GM12878 (cell line): Measurements from ENCODE around the gene GAS6. TPM values are rescaled to one million over a fixed set of nuclear protein-coding genes. Genes with fewer than 3 reads are reported as not detected.

ENCODE experiments used
- ATAC-seq: fragments of 200-7000 bp; cut with Tn5 transposase; 3 replicates; pipeline ENCODE4 v1.9.1; 2020; ENCODE audit warnings: mild to moderate bottlenecking, moderate library complexity
- BruUV-seq: library from RNA; stranded (reverse); fragments of 400-500 nt; replicated peaks from 2 replicates; lab custom pipeline; 2021; lab: Mats Ljungman, UMichigan
- CTCF ChIA-PET: fragments of 300-600 bp; sonication (Branson Sonifier 250); formaldehyde crosslinking; extraction: SDS; loops from one replicate; lab custom pipeline; 2021; ENCODE audit warnings: inconsistent platforms; lab: Yijun Ruan, JAX
- POLR2A ChIA-PET: fragments of 350-600 bp; formaldehyde crosslinking; extraction: SDS; loops from one replicate; lab custom pipeline; 2021; ENCODE audit warnings: inconsistent platforms; lab: Charles Lee
- RAD21 ChIA-PET: fragments of 300-600 bp; sonication (Branson Sonifier 250); formaldehyde crosslinking; loops from one replicate; lab custom pipeline; 2023; ENCODE audit warnings: antibody characterized with exemption; ENCODE audit not compliant: unreplicated experiment; lab: Charles Lee
- SMC1A ChIA-PET: fragments of 300-600 bp; sonication (Branson Sonifier 250); formaldehyde crosslinking; loops from one replicate; lab custom pipeline; 2023; ENCODE audit not compliant: unreplicated experiment, uncharacterized antibody; lab: Charles Lee
- DNase-seq: peaks from one replicate; pipeline ENCODE4 v3.0.0-alpha.2; 2011; ENCODE audit warnings: low read depth, low spot score
- FAIRE-seq: peaks from 3 replicates; lab custom pipeline; 2011; peaks lifted over from hg19 to GRCh38; lab: Jason Lieb, UNC
- H2AFZ ChIP-seq: 2 replicates; pipeline ENCODE4 v1.6.0; 2011; ENCODE audit warnings: low read depth, low read length, control low read depth; ENCODE audit not compliant: control insufficient read depth
- H3K27ac ChIP-seq: 2 replicates; pipeline ENCODE4 v1.5.1; 2011; ENCODE audit warnings: control low read depth; ENCODE audit not compliant: control insufficient read depth, insufficient read depth
- H3K27me3 ChIP-seq, 2 experiments: replicated peaks in 1 of 2; 2 replicates each; pipeline versions ENCODE4 v1.6.0 to v1.6.1; 2011; ENCODE audit warnings: low read length in 1 of 2; ENCODE audit not compliant: control insufficient read depth in 2 of 2, insufficient read depth in 2 of 2
- H3K36me3 ChIP-seq, 2 experiments: 2 replicates each; pipeline ENCODE4 v1.5.1; 2011; ENCODE audit warnings: low read length in 1 of 2; ENCODE audit not compliant: control insufficient read depth in 2 of 2, insufficient read depth in 2 of 2
- H3K4me1 ChIP-seq: 2 replicates; pipeline ENCODE4 v1.6.1; 2011; ENCODE audit warnings: mild to moderate bottlenecking, low read length, moderate library complexity, mixed read lengths; ENCODE audit not compliant: control insufficient read depth, insufficient read depth
- H3K4me2 ChIP-seq: 2 replicates; pipeline ENCODE4 v1.6.0; 2011; ENCODE audit warnings: control low read depth; ENCODE audit not compliant: control insufficient read depth, insufficient read depth
- H3K4me3 ChIP-seq: fragments of 200-600 bp; sonication (generic); 2 replicates; pipeline ENCODE4 v1.5.1; 2016
- H3K79me2 ChIP-seq: 2 replicates; pipeline ENCODE4 v1.6.0; 2011; ENCODE audit warnings: low read length; ENCODE audit not compliant: control insufficient read depth, insufficient read depth
- H3K9ac ChIP-seq: 2 replicates; pipeline ENCODE4 v1.8.0; 2011; ENCODE audit warnings: low read length, control low read depth, mixed read lengths; ENCODE audit not compliant: control insufficient read depth, insufficient read depth
- H3K9me3 ChIP-seq: replicated peaks from 3 replicates; pipeline ENCODE4 v1.5.1; 2011; ENCODE audit warnings: mild to moderate bottlenecking, low read length; ENCODE audit not compliant: control insufficient read depth, insufficient read depth
- H4K20me1 ChIP-seq: 2 replicates; pipeline ENCODE4 v1.6.0; 2011; ENCODE audit not compliant: control insufficient read depth, insufficient read depth
- BRCA1 ChIP-seq: IDR thresholded peaks from 2 replicates; pipeline ENCODE4 v1.6.1; 2011; ENCODE audit warnings: low read depth, low read length, improper control_type of control experiment
- EP300 ChIP-seq, 2 experiments: fragments of 150-350 bp in 1 of 2; IDR thresholded peaks; 2 replicates each; pipeline ENCODE4 v1.6.1; 2011 to 2012; ENCODE audit warnings: low read depth in 2 of 2, low read length in 2 of 2, borderline replicate concordance in 1 of 2, improper control_type of control experiment in 1 of 2, inconsistent platforms in 1 of 2; ENCODE audit not compliant: control insufficient read depth in 1 of 2
- HDAC6 ChIP-seq: fragments of 200-600 bp; sonication (generic); IDR thresholded peaks from one replicate; pipeline ENCODE4 v1.8.0; 2017; ENCODE audit warnings: antibody characterized with exemption; ENCODE audit not compliant: unreplicated experiment
- IRF4 ChIP-seq: IDR thresholded peaks from 2 replicates; pipeline ENCODE4 v1.6.1; 2011; ENCODE audit warnings: low read depth, low read length
- NR2F1 ChIP-seq: fragments of 450-650 bp; conservative IDR thresholded peaks from 2 replicates; pipeline ENCODE4 v1.6.1; 2017; ENCODE audit warnings: mild to moderate bottlenecking
- SPI1 ChIP-seq: IDR thresholded peaks from 2 replicates; pipeline ENCODE4 v1.6.1; 2011; ENCODE audit warnings: low read depth, mild to moderate bottlenecking, low read length, moderate library complexity, borderline replicate concordance; ENCODE audit not compliant: insufficient read depth
- TBL1XR1 ChIP-seq: IDR thresholded peaks from 2 replicates; pipeline ENCODE4 v1.6.1; 2012; ENCODE audit warnings: low read depth, low read length, improper control_type of control experiment
- ZZZ3 ChIP-seq: IDR thresholded peaks from 2 replicates; pipeline ENCODE4 v1.6.1; 2011; ENCODE audit warnings: low read depth; ENCODE audit not compliant: control insufficient read depth, insufficient read length
- WGBS: methylation state at CpG from one replicate; pipeline ENCODE4 v1.1.6; 2016; ENCODE audit warnings: low lambda C conversion rate; ENCODE audit not compliant: insufficient replicate concordance, insufficient coverage; ENCODE audit errors: missing lambda C conversion rate; 5-methylcytosine and 5-hydroxymethylcytosine counted together
- in situ Hi-C: fragments of 300-500 bp; cut with MboI; formaldehyde crosslinking; loops from 9 replicates; pipeline ENCODE4 v1.14.3; 2018; ENCODE audit warnings: mixed read lengths
- intact Hi-C: fragments of 100-400 bp; cut with micrococcal nuclease; formaldehyde crosslinking; loops from one replicate; pipeline ENCODE4 v1.14.2; 2022; ENCODE audit not compliant: unreplicated experiment
- polyA plus RNA-seq, 11 experiments: library from polyadenylated mRNA; depleted of rRNA in 4 of 11; unstranded in 6 of 11; stranded (reverse) in 5 of 11; fragments of >200 nt; fragmentation: Nextera tagmentation in 4 of 11; fragmentation: Illumina TruSeq in 1 of 11; extraction: Ambion mirVana in 4 of 11; extraction: Trizol in 1 of 11; gene quantifications; 1 replicate in 1 of 11; 2 replicates in 10 of 11; pipeline versions ENCODE4 v1.2.1 to v1.2.3, GENCODE V29; 2011 to 2016; ENCODE audit warnings: inconsistent platforms in 2 of 11, missing spikeins in 2 of 11, low read depth in 1 of 11
- total RNA-seq, 4 experiments: library from RNA; depleted of rRNA in 3 of 4; stranded (reverse); fragments of >200 nt in 3 of 4; fragmentation: Illumina TruSeq in 1 of 4; extraction: Trizol in 1 of 4; gene quantifications; 2 replicates each; pipeline versions ENCODE4 v1.2.1 to v1.2.3, GENCODE V29; 2013 to 2021
- TF ChIP-seq, protein P1 (sequence below): IDR thresholded peaks from 2 replicates; pipeline ENCODE4 v1.6.1; 2012; ENCODE audit warnings: mild to moderate bottlenecking, low read depth, low read length
- TF ChIP-seq, protein P2 (sequence below): fragments of 450-650 bp; conservative IDR thresholded peaks from 2 replicates; pipeline ENCODE4 v1.6.1; 2017; ENCODE audit warnings: mild to moderate bottlenecking, moderate library complexity
- TF ChIP-seq, protein P3 (sequence below): IDR thresholded peaks from 2 replicates; pipeline ENCODE4 v1.6.1; 2012; ENCODE audit warnings: low read depth, low read length, improper control_type of control experiment
- TF ChIP-seq, protein P4 (sequence below): fragments of 450-650 bp; IDR thresholded peaks from 2 replicates; pipeline ENCODE4 v1.6.1; 2018; ENCODE audit warnings: borderline replicate concordance, mild to moderate bottlenecking; ENCODE audit not compliant: partially characterized antibody
- TF ChIP-seq, protein P5 (sequence below): fragments of 450-650 bp; IDR thresholded peaks from 2 replicates; pipeline ENCODE4 v1.6.1; 2014; ENCODE audit warnings: mild to moderate bottlenecking

Gene GAS6
- total and polyA plus RNA-seq, 10 of the 15 experiments (the other 5 are each of a cell fraction or from before 2014, with no cell fraction given) = 0.03 to 0.59 (median 0.10) TPM; not detected in 2

DNA sequence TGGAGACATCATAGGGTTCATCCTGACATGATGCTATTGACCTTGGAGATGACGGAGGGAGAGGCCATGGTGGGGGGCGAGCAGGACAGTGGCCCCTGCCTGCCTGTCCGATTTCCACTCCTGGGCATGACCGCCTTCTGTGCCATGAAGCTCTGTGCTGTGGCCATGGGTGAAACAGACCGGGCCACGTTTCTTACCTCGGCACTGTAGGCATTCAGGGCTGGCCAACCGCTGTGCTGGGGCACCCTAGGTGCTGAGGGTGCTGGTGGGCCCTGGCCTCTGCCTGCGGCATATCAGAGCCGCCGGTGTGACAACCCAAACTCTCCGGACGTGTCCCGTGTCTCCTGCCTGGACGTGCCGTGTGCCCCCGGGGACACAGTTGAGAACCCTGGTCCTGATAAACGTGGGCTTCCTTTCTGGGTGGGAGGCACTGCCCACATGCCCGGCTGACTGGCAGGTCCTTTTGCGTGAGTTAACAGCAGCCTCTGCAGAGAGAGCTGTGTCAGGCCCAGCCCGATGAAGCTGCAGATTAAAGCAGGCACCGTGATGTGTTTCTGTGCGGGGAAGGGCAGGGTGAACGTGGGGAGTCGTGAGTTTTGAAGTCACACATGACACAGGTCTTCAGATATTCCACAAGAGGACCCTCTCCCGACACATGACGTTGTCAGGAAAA is 58.3 kb downstream of the GAS6 start:
- Histone ChIP-seq H3K79me2 (no peaks in the 10 kb centered on the region), H3K9me3 (peaks cover 7% of the 10 kb centered on the region; the same call in 2 of the 3 replicates), H4K20me1 (no peaks in the 10 kb centered on the region), H3K4me1 (no peaks in the 10 kb centered on the region), H3K9ac (no peak overlapping the region), H3K36me3 (no peaks in the 10 kb centered on the region), H2AFZ (no peak overlapping the region), H3K4me3 (no peak overlapping the region), H3K4me2 (no peak overlapping the region), H3K27me3 (no peaks in the 10 kb centered on the region), H3K27ac (no peak overlapping the region)
- CTCF ChIA-PET = no interaction called here
- POLR2A ChIA-PET = no interaction called here
- no peak for DNase-seq
- intact Hi-C loops = no loop called here
- no TSS peak for BruUV-seq
- in situ Hi-C loops = no loop called here
- RAD21 ChIA-PET = no interaction called here
- no peak for FAIRE-seq
- 58% methylated on average over 27 of the region's 27 CpGs for whole genome bisulfite sequencing
- ATAC-seq = no peak
- SMC1A ChIA-PET = no interaction called here
- TF ChIP-seq NR2F1 (no peak), TBL1XR1 (no peak), EP300 (IDR thresholded peaks at IDR 0.05; ENCODE audit: borderline replicate concordance in 1 of 2, control insufficient read depth in 1 of 2, low read depth in 2 of 2, low read length in 2 of 2) (no peak), IRF4 (no peak), HDAC6 (no peak), SPI1 (no peak), BRCA1 (no peak), ZZZ3 (no peak)
- TF ChIP-seq, protein P1, sequence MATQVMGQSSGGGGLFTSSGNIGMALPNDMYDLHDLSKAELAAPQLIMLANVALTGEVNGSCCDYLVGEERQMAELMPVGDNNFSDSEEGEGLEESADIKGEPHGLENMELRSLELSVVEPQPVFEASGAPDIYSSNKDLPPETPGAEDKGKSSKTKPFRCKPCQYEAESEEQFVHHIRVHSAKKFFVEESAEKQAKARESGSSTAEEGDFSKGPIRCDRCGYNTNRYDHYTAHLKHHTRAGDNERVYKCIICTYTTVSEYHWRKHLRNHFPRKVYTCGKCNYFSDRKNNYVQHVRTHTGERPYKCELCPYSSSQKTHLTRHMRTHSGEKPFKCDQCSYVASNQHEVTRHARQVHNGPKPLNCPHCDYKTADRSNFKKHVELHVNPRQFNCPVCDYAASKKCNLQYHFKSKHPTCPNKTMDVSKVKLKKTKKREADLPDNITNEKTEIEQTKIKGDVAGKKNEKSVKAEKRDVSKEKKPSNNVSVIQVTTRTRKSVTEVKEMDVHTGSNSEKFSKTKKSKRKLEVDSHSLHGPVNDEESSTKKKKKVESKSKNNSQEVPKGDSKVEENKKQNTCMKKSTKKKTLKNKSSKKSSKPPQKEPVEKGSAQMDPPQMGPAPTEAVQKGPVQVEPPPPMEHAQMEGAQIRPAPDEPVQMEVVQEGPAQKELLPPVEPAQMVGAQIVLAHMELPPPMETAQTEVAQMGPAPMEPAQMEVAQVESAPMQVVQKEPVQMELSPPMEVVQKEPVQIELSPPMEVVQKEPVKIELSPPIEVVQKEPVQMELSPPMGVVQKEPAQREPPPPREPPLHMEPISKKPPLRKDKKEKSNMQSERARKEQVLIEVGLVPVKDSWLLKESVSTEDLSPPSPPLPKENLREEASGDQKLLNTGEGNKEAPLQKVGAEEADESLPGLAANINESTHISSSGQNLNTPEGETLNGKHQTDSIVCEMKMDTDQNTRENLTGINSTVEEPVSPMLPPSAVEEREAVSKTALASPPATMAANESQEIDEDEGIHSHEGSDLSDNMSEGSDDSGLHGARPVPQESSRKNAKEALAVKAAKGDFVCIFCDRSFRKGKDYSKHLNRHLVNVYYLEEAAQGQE = no peak
- TF ChIP-seq, protein P2, sequence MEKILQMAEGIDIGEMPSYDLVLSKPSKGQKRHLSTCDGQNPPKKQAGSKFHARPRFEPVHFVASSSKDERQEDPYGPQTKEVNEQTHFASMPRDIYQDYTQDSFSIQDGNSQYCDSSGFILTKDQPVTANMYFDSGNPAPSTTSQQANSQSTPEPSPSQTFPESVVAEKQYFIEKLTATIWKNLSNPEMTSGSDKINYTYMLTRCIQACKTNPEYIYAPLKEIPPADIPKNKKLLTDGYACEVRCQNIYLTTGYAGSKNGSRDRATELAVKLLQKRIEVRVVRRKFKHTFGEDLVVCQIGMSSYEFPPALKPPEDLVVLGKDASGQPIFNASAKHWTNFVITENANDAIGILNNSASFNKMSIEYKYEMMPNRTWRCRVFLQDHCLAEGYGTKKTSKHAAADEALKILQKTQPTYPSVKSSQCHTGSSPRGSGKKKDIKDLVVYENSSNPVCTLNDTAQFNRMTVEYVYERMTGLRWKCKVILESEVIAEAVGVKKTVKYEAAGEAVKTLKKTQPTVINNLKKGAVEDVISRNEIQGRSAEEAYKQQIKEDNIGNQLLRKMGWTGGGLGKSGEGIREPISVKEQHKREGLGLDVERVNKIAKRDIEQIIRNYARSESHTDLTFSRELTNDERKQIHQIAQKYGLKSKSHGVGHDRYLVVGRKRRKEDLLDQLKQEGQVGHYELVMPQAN = no peak
- TF ChIP-seq, protein P3, sequence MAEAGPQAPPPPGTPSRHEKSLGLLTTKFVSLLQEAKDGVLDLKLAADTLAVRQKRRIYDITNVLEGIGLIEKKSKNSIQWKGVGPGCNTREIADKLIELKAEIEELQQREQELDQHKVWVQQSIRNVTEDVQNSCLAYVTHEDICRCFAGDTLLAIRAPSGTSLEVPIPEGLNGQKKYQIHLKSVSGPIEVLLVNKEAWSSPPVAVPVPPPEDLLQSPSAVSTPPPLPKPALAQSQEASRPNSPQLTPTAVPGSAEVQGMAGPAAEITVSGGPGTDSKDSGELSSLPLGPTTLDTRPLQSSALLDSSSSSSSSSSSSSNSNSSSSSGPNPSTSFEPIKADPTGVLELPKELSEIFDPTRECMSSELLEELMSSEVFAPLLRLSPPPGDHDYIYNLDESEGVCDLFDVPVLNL = no peak
- TF ChIP-seq, protein P4, sequence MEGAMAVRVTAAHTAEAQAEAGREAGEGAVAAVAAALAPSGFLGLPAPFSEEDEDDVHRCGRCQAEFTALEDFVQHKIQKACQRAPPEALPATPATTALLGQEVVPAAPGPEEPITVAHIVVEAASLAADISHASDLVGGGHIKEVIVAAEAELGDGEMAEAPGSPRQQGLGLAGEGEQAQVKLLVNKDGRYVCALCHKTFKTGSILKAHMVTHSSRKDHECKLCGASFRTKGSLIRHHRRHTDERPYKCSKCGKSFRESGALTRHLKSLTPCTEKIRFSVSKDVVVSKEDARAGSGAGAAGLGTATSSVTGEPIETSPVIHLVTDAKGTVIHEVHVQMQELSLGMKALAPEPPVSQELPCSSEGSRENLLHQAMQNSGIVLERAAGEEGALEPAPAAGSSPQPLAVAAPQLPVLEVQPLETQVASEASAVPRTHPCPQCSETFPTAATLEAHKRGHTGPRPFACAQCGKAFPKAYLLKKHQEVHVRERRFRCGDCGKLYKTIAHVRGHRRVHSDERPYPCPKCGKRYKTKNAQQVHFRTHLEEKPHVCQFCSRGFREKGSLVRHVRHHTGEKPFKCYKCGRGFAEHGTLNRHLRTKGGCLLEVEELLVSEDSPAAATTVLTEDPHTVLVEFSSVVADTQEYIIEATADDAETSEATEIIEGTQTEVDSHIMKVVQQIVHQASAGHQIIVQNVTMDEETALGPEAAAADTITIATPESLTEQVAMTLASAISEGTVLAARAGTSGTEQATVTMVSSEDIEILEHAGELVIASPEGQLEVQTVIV = no peak
- TF ChIP-seq, protein P5, sequence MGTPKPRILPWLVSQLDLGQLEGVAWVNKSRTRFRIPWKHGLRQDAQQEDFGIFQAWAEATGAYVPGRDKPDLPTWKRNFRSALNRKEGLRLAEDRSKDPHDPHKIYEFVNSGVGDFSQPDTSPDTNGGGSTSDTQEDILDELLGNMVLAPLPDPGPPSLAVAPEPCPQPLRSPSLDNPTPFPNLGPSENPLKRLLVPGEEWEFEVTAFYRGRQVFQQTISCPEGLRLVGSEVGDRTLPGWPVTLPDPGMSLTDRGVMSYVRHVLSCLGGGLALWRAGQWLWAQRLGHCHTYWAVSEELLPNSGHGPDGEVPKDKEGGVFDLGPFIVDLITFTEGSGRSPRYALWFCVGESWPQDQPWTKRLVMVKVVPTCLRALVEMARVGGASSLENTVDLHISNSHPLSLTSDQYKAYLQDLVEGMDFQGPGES = no peak
